ENCODE measurements around the gene GP1BB.

GP1BB gene

DNA sequence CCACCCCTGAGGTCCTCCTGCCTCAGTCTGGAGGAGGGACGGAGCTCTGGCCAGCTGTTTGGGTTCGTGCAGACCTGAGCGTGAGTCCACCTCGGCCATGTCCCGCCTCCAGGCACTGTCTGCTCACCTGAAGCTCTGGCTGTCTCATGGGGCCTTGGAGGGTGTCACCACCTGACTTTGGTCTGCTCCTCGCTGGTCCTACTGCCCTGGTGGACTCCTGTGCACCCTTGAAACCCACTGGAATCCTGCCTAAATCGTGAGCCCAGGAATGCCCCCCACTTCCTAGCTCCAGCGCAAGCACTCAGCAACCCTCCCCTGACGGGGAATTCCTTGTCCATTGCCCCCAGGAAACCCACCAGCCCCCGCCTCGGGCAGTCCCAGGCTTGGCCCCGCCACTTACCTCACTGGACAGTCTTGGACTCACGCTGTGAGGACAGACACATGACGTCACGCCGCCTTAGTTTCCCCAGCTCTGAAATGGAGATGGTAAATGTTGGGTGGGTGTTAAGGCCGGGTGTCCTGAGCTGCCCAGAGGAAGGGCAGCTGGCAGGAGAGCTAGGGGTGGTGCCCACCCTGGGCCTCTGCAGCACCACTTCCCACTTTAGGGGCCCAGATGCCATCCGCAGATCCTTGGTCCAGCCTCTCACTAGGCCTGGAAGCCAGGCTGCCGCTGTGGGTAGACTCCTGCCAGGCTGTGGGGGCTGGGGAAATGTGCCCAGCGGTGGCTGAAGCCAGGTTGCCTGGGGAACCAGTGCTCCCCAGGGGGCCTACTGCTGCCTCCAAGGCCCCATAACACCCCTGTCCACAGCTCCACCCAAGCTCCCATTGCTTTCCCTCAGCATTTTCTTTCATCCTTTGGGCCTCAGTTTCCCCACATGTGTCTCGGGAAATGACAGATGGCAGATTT is 19.1 kb downstream of the GP1BB start:
- DNase-seq, result no peak

DNA sequence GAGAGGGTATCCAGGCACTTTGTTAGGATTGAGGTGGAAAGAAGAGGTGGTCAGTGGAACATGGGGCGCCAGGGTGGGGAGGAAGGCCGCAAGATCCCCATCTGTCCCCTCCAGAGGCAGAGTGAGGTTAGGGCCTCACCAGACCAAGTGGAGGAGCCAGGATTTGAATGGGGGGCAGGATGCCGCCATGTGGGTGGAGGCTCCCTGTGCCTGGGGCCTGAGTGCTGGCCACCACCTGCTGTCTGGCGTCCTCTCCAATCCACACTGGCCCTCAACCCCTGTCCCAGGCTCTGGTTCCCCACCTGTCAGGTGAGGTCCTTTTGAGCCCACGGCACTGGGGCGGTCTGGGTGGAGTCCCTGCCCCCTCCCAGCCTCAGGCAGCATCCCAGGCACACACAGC is 19.7 kb downstream of the GP1BB start:
- DNase-seq, result no peak

DNA sequence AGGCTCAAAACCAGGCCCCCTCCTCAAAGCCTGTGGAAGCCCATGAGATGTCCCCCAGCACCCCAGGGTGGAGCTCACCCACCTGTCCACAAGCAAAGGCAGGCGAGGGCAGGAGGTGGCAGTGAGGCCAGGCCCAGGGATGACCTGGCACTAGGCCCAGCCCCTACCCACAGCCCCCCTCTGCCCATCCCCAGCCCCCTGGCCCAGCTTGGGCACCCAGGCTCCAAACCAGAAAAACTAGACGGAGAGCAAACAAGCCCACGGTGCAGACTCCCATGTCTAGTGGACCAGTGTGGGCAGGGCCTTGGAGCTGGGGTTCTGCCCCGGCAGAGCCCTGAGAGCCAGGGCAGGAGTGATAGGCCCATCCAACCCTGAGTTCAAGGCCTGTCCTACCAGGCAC is 20.3 kb downstream of the GP1BB start:
- DNase-seq, result no peak

DNA sequence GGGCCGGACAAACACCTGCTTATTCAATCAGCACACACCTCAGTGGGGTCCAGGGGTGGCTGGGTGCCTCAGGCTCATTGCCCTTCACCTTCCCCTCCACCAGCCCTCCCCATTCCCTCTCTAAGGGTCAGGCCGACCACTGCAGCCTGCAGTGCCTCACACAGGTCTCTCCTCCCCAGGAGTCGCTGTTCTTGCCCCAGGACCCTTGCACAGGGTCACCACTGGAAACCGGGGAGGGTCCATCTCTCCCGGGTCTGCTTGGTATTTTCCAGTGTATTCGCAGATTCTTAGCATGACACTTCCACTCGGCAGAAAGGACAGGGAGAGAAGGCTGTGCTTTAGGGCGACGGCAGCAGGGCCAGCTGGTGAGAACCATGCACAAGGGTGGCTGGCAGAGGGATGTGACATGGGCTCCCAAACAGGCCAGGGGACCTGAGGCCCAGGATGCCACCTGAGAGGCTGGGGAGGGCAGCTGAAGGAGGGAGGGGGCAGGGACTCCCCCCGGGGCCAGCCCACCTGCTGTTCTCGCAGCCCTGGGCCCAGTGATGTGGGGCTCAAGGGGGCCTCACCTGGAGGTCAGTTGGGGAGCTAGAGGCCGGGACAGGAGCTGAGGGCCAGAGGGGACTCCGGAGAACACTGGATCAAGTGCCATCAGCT is 21.1 kb downstream of the GP1BB start:
- no peak for DNase-seq

DNA sequence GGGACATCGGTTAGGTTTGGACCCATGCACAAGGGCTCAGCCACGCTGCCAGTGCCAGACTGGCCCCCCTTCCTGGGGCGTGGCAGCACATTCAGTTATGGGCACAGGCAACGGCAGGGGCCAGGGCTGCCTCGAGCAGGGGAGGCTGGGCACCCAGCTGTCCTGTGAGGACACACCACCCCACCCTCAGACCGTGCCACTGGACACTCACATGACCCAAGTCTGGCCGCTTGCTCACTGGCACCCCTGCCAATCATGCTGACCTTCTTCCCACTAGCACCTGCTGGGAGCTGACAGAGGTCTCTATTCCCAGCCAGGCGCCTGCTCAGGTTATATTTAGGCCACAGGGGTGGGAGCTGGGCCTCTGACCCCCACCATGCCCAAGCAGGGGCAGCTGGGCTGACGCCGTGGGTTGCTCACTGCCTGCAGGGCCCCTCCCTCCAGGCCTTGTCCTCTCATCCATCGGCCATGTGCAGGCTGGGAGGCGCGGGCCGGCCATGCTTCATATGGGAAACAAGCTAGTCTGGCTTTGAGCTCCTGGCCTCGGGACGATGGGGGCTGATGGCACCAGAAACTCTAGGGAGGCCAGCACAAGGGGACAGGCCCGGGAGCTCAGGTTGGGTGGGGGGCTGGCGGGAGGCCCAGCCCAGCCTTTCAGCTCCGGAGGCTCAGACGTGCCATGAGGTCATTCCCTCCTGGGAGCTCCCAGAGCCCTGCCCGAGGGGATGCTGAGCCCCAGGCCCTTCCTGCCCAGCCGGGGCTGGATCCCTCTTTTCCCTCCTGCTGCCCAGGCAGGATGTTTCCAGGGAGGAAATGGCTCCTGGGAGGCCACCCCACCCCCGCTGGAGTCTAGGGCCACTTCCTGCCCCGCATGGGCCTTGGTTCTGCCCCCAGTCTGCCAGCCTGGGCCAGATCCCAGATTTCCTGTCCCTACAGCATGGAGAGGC is 22.1 kb downstream of the GP1BB start:
- no peak for DNase-seq

DNA sequence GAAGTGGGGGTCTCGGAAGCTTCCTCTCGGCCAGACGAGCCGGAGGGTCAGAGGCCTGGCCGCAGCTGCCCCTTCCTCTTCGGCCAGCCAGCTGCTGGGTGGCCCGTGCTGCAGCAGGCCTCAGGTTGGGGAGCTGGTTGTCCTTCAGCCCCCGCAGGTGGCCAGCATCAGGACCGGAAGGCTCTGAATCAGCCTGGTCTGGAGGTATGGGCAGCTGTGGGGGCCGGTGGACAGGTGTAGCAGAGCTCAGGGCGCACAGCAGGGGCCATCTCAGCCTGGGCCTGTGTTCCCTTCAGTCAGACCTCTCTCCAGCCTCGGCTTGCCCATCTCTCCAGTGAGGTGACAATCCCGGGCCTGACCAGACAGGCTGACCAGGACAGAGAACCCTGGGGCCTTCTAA is 23.4 kb downstream of the GP1BB start:
- DNase-seq, result no peak

DNA sequence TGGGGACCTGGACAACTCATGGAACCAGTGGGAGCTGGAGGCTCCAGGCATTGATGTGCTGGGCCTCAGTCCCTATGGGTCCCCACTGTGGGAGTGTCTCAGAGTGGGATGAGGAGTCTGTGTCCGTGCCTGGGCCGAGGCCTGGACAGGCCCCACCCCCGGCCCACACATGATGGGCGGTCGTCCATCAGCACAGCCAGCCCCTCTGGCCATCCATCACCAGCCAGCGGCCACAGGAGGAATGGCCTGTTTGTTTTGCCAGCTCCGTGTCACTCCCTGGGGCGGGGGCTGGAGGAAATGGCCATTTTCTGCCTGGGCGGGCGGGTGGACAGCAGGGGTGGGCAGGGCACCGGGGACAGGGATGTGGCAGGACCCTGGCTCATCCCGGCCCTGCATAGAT is 24.2 kb downstream of the GP1BB start:
- DNase-seq, result no peak

DNA sequence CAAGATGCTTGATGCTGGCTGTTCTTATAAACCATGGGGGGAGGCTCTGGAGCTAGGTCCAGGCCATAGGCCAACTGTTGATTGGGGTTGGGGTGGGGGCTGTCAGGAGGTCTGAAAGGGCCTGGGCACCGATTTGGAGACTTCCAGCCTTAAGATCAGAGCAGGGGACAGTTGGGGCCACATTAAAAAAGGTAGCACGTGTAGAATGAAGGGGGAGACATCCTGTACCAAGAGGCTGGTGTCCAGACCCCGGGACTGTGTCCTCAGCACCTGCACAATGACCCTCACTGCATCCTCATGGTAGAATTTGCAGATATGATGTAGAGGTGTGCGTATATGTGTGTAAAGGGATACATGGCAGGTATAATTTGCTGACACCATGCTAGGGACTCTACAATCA is 24.8 kb downstream of the GP1BB start:
- DNase-seq, result no peak

DNA sequence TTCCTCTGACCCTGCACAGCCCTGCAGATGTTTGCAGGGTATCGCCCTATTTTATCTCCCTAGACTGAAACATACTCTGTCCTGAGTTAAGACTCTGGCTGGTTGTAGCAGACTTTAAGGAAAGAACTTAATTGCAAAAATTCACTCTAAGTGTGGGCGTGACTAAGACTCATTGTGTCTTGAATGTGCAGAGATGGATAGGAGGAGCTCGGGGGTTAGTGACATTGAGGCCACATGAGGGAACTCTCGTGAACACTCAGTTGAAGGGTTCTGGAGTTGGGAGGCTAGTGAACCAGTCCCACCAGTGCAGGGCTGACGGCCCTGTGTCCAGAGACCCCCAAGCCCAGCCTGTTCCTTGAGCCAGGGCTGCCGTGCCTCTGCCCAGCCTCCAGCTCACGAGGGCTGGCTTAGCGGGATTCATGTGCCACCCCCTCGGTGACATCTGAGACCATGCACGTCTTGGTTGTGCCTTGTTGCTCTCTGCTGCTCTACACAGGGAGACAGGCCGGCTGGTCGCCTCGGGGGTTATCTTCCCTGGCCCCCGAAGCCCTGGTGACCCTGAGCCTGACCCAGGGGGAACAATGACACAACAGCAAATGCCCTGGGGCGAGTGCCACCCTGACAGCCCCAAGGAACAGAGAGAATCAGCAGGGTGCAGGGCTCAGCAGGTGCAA is 25.8 kb downstream of the GP1BB start:
- no peak for DNase-seq

DNA sequence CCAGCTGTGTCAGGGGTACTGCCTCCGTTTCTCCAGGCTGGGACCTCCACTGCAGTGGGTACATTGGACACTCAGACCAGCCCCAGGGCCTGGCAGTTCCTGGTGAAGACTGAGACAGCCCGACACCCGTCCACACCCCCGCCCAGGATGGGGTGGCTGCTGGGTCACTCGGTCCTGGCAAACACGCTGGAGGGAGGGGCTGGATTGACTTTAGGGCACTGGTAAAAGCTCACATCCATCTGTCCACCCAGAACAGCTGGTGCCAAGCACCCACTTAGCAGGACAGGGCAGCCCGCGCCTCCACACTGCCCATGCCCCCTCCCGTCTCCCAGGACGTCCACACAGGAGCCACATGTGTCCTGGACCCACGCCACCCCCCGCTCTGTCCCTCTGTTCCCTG is 26.5 kb downstream of the GP1BB start:
- DNase-seq, result no peak

DNA sequence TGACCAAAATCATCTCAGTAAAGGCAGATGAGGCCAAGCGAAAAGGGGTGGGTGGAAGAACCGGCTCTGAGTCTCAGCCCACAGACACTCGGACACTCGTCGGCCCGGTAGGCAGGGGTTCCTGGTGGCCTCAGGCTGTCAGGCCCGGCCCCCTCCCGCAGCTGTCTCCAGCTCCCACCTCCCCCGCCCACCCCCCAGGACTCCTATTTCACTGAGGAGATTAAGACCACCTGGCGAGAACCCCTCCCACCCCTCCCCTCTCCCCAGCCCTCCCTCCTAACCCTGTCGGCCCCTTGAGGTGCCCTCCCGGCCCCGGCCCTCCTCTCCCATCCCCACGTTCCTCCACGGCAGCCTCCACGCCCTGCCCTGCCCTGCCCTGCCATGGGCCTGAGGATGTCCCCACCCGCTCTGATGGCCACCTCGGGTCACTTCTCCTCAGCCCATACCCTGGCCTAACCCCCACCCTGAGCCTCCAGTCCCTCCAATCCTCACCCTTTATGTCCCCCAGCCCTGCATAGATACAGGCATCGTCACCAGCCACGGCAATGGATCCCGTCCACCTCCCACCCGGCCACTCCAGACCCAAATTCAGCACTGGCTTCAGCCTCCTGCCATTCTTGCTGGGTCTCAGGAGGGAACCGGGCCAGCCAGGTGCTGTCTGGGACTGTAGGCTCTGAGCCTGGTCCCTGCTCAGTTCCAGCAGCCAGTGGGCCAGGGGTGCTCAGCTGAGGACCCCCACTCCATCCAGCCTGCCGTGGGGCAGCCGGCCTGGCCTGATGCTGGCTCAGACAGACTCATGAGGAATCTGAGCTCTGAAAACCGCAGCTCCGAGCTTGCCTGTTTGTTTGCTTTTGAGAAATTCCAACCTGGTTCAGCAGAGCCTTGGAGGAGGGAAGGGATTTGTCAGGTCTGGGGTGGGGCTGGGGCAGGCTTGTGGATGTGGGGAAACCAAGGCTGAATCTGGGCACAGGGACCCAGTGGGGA is 27.5 kb downstream of the GP1BB start:
- DNase-seq, result no peak

DNA sequence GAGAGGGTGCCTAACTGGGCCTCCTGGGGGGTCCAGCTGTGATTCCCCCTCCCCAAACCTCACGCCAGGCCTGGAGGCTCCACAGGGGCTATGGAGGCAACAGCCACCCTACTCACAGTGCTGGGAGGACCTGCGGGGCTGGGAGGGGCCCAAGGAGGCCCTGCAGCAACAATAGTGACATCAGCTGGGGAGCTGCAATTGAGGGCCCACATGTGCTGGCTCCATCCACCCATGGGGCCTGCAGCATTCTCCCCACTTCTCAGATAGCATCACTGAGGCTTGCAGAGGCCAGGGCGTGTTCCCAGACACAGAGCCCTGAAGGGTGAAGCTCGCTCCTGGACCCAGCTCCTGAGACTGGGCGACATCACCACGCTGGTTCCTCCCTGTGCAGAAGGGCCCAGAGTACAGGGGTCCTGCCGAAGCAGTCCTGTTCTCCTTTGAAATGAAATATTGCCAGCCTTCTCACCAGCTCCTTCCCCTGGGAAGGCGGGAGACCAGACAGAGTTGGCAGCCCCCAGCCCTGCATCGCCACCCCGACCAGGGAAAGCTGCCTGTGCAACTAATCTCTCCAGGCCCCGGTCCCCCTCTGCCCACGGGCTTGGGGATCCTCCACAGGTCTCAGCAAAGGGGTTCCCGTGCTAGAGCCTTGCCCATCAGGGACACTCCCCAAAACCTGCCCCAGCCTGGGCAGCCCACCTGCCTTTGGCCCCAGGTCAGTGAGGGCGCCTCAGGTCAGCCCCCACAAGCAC is 28.3 kb downstream of the GP1BB start:
- DNase-seq, result no peak

DNA sequence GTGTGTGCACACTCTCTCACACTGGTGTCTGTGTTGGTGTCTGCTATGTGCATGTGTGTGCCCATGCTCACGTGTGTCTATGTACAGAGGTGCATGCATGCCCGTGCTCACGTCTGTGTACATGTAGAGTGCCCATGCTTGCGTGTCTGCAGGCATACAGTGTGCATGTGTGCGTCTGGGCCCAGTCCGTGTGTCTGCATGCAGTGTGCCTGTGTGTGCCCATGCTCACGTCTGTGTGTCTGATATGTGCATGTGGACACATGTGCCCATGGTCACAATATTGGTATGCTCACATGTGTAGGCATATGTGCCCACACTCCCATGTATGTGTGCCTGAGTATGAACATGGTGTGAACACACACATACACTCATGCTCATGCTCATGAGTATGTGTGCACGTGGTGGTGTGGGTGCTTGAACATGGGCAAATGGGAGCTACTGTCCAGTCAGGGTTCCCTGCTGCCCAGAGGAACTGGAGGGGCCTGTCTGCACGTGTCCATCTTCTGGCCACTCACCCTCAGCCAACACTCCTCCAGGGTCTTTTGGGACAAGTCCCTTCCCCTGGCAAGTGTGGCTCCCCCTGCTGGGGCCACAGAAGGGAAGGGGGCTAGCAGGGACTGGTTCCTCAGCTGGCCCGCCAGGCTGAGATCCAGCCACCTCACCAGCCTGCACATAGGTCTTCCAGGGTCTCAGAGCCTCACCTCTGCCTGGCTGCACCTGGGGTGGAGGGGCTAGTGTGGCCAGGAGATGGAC is 29.9 kb downstream of the GP1BB start:
- DNase-seq, result no peak

DNA sequence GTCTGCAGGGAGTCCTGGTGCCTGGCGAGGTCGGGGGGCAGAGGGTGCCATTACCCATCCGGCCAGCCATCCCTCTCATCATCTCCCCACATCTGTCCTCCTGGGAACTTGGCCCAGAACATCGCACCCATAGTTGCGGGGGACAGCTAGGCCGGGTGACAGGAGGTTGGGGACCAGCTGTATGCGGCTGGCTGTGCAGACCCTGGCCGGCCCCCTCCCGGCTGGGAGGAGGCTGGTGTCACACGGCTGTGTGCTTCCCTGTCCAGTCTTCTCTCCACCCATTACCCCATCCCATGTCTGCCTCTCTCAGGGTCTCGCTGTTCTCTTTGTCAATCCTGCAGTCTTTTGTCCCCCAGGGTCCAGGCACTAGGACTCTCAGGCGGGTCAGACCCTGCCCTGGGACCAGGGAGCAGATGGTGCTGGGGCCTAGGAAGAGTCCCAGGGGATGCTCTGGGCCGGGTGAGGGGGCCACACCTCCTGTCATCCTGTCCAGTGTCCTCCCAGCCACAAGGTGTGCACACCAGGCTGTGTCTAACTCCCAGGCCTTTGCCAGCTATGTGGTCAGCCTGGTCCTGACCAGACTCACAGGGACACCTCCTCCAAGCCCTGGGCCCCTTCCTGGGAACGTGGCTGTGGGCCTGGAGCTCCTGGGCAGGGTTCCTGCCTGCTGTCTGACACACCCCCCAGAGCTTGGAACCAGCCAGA is 30.8 kb downstream of the GP1BB start:
- DNase-seq, result no peak

DNA sequence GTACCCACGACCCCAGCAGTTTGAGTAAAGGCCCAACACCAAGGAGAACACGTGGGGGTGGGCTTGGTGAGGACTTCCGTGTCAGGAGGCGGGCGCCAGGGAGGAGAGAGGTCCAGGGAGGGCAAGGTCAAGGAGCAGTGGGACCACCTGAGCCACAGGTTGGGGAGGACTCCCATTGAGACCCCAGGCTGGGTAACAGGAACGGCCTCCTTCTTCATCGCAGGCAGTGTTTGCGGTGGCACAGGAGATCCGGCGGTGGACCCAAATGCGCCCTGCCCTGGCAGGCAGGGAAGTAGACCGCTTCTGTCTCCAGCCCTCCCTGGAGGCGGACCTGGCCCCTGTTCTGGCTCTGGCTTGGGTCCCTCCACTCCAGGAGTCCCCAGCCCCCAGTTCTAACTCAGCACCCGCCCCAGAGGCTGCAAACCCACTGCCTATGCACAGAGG is 31.4 kb downstream of the GP1BB start:
- DNase-seq, result no peak

DNA sequence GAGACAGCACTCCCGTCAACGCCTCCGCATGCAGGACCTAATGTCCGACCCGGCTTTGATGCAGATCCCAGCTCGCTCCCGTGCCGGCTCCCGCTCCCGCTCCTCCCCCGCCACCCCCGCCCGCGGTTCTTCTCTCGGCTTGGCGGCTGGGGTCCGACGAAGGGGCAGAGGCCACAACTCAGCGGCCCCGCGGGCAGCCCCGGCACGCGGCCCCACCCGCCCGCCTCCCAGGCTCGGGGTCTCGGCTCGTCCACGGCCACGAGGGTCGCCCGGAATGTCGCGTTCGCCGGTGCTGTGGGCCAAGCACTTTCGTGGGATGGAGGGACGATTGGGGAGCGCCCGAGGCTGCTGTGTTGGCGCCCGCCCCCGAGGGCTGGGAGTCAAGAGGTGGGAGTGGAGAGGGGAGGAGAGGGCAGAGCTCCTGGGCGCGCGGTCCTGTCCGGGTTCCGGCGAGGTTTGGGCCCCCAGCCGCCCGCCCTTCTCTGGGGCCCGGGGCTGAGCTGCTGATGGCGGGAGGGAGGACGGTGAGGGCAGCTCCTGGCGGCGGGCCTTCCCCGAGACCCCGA is 31.9 kb downstream of the GP1BB start:
- no peak for DNase-seq

DNA sequence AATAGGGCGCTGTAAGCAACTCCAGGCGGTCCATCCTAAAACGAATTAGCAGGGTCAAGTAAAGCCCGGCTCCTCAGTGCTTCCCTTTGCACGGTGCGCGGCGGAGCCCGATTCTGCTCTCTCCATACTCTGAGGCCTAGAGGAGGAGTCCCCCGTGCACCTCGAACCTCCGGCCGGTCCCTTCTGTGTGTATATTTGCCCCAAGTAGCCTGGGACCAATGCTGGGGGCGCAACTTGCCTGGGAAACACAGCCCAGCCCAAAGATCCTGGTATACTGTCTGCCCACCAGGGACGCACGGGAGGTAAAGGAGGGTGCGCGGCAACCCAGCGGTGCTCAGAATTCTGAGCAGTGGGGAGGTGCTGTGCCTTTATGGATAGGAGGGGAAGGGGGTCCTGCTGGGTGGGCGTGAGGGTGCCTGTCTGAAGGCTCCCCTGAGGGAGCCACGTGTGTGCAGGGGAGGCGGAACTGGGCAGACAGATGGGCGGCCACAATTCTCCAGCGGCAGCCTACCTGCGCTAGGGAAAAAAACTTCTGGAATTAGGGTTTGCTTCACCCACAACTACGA is 32.5 kb downstream of the GP1BB start:
- DNase-seq, result no peak
